ENCODE measurements around the gene OSBP2.
A peak's percentile ranks its signal among the peaks of the same experiment; 100 is the strongest.
"Not testable (repeated sequence)": the region's sequence is repeated elsewhere in the genome, so short reads cannot be mapped to it uniquely, and the experiment has no call there.

The OSBP2 gene

GRCh38 chr22:30718491-30718890, 23.8 kb downstream of the OSBP2 start:
- peak; percentile 10 for DNase-seq (ENCODE audit: low spot score)

GRCh38 chr22:30718938-30719337, 24.3 kb downstream of the OSBP2 start:
- peak; percentile 32 for DNase-seq (ENCODE audit: low spot score)

DNA sequence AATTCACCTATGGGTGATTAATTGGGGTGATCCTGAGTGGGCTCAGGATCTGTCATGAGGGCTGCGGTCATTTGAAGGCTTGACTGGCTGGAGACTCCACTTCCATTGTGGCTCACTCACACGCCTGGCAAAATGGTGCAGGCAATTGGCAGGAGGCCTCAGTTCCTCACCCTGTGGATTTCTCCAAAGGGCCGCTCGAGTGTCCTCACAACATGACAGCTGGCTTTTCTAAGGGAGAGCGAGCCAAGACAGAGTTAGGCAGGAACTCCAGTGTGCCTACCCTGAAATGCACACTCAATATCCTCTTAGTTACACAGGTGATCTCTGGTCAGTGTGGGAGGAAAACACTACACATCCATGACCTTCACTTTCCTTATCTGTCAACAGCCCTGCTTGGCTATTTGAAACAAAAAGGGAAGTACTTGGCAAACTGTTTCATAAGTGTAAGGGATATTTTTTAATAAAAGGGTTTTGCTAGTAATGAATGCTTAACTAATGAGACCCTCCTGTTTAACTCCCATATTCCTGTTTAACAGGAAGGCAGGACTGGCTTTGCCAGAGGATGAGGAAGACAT, 25.7 kb downstream of the OSBP2 start:
- no peak for DNase-seq (ENCODE audit: low spot score)

DNA sequence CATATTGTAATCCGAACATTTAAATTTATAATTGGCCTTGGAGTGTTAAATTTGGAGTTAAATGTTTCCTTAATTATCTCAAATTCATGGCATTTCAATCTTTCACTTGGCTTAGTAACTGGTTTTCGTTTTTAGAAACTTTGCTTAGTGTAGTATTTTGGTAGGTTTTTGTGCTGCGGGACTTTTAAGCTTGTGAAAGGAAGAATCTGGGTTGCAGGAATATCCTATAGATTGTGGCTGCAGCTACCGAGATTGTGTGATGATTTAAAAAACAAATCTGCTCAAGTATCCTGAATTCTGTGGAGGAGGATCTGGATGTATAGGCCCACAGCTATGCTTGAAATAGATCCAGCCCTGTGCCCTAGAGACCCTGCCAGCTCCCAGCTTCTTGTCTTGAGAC, 27.1 kb downstream of the OSBP2 start:
- DNase-seq (ENCODE audit: low spot score) = no peak

GRCh38 chr22:30728826-30729225, 34.2 kb downstream of the OSBP2 start:
- DNase-seq (ENCODE audit: low spot score) = no peak

DNA sequence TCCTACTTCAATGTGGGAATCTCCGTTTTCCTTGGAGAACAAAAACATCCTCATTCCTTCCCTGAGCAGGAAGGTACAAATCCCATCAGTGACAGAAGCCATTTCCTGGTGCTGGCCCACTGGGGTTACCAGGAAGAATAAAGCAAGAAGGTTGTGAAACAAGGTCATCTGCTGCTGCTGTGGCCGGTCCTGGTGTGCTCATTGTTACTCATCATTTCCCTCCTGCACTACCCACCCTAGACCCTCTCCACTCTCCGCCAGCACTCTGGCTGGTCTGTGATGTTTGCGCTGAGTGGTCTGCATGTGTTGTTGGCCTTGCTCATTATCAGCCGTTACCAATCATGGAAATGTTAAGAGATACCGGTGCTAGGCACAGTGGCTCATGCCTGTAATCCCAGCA, 37.0 kb downstream of the OSBP2 start:
- DNase-seq (ENCODE audit: low spot score) = peak; percentile 10

DNA sequence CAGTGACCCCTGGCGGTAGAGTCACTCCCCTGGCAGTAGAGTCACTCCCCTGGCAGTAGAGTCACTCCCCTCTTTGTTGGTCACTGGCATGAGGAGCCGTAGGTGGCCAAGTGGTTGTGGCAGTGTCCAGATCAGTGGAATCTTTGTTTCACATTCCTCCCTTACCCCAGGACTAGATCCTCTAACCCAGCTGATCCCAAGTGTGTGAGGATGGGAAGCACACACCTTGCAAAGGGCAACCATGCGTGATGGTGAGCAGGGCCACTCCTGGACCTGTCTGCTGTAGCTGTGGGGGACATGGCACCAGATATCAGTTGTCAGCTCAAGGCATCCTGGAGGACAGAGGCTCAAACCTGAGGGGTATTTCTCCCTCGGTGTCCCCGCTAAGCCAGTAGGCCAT, 37.8 kb downstream of the OSBP2 start:
- DNase-seq (ENCODE audit: low spot score) = peak; percentile 10

- peak; percentile 2 for DNase-seq (ENCODE audit: low spot score)
Measured at GRCh38 chr22:30733181-30733631, 38.5 kb downstream of the OSBP2 start.

DNA sequence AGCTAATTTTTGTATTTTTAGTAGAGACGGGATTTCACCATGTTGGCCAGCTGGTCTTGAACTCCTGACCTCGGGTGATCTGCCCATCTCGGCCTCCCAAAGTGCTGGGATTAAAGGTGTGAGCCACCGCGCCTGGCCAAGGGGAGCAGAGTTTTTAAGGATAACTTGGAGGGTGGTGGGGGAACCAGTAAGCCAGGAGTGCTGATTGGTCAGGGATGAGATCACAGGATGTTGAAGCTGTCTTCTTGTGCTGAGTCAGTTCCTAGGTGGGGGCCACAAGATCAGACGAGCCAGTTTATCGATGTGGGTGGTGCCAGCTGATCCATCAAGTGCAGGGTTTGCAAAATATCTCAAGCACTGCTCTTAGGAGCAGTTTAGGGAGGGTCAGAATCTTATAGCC, 45.3 kb downstream of the OSBP2 start:
- DNase-seq (ENCODE audit: low spot score) = not testable (repeated sequence)

GRCh38 chr22:30740511-30740910, 45.8 kb downstream of the OSBP2 start:
- DNase-seq (ENCODE audit: low spot score) = not testable (repeated sequence)

DNA sequence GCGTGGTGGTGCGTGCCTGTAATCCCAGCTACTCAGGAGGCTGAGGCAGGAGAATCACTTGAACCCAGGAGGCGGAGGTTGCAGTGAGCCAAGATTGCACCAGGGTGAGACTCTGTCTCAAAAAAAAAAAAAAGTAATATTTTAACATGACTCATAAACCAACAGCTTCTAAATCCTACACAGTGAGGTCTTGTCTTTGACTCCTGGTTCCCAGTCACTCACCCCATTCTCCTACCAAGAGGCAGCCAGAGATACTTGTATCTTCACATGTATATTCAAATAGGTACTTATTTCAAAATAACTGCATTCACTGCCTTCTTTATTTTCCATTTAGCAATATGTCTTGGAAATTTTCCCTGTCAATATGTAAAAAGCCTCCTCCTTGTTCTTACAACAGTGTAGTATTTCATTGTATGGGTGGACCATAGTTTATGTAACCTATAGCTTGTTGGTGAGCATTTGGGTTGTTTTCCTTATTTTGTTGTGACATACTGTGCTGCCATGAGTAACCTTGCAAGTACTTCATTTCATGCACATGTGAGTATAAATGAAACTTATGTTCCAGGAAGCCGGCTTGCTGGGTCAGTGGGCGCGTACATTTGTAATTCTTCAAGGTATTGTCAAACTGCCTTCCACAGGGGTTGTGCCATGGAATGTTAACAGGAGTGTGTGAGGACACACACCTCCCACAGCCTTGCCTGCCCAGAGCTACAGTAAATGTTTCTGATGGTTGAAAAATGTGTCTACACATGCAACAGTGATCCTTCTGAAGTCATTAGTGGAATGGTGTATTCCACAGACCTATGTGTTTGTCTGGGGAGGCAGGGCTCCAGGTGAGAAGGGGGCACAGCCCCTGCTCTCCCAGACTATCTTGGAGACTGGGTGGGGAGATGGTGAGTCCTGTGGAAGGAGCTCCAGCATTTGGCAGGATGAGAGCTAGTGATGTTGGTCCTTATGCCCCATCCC, 47.9 kb downstream of the OSBP2 start:
- DNase-seq (ENCODE audit: low spot score) = peak; percentile 10

- DNase-seq (ENCODE audit: low spot score) = peak; percentile 2
Measured at GRCh38 chr22:30743257-30744020, 48.8 kb downstream of the OSBP2 start.

DNA sequence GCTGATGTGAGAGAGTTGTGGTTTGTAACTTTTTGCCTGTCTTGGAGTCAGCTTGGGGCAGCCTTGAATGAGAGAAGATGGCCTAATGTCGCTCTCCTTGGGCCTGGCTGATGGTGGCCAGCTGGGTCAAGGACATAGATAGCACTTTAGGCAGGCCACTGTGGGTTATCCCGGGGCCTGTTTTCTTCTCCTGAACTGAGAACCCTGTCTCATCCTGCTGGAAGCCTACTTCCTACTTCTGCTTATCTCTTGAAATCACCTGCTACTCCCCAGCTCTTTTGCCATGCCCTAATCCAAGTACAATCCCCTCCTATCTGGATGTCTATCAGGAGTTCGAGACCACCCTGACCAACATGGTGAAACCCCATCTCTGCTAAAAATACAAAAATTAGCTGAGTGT, 49.5 kb downstream of the OSBP2 start:
- no peak for DNase-seq (ENCODE audit: low spot score)

GRCh38 chr22:30747493-30747892, 52.8 kb downstream of the OSBP2 start:
- peak; percentile 9 for DNase-seq (ENCODE audit: low spot score)

DNA sequence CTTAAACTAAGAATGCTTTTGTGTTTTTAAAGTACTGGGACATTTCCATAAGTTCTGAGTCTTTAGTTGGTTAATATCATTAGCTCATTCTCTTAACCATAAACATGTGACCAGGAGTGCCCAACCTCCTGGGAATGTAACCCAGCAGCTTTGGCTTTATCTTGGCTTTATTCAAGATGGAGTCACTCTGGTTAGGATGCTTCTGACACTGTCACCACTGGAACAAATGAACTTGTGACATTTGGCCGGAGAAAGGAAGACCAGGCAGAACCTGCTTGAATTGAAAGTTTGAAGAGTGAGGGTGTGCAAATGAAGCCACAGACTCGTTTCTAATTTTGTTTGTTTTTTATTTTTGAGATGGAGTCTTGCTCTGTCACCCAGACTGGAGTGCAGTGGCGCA, 54.6 kb downstream of the OSBP2 start:
- no peak for DNase-seq (ENCODE audit: low spot score)

- peak; percentile 12 for DNase-seq (ENCODE audit: low spot score)
Measured at GRCh38 chr22:30749849-30750248, 55.2 kb downstream of the OSBP2 start.

DNA sequence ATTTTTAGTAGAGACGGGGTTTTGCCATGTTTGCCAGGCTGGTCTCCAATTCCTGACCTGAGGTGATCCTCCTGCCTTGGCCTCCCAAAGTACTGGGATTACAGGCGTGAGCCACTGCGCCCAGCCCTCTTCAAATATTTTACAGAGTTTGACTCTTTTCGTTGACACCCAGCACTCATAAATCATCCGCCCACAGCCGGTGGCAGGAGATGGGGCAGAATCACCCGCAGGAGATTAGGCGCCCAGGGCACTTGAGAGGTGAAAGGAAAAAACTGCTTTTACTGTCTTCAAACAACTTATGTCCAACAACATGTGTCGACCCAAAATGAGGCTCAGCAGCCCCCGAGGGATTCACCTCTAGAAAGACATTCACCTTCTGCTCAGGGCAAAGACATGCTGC, 56.9 kb downstream of the OSBP2 start:
- no peak for DNase-seq (ENCODE audit: low spot score)

GRCh38 chr22:30752771-30753170, 58.1 kb downstream of the OSBP2 start:
- no peak for DNase-seq (ENCODE audit: low spot score)

- DNase-seq (ENCODE audit: low spot score) = no peak
Measured at GRCh38 chr22:30753701-30754100, 59.0 kb downstream of the OSBP2 start.

GRCh38 chr22:30754521-30754920, 59.8 kb downstream of the OSBP2 start:
- DNase-seq (ENCODE audit: low spot score) = peak; percentile 26

- peak; percentile 83 for DNase-seq (ENCODE audit: low spot score)
Measured at GRCh38 chr22:30754971-30755758, 60.5 kb downstream of the OSBP2 start.

- no peak for DNase-seq (ENCODE audit: low spot score)
Measured at GRCh38 chr22:30755759-30756124, 61.1 kb downstream of the OSBP2 start.
